H9 (cell line): Measurements from ENCODE around the gene EXOSC10. TPM values are rescaled to one million over a fixed set of nuclear protein-coding genes. Genes with fewer than 3 reads are reported as not detected.

Experiments
- DNase-seq: peaks from one replicate; pipeline ENCODE4 v3.0.0-alpha.2; 2017
- H2AFZ ChIP-seq: one replicate; pipeline ENCODE4 v1.6.1; 2013; ENCODE audit warnings: mild to moderate bottlenecking, low read length, control low read depth, moderate library complexity
- H2AK5ac ChIP-seq: 2 replicates; pipeline ENCODE4 v1.6.1; 2013; ENCODE audit warnings: low read length, control low read depth, mixed read lengths; ENCODE audit not compliant: insufficient read length
- H2BK120ac ChIP-seq: one replicate; pipeline ENCODE4 v1.6.1; 2013; ENCODE audit warnings: low read depth, mild to moderate bottlenecking, low read length, control low read depth, inconsistent platforms; ENCODE audit not compliant: poor library complexity, severe bottlenecking
- H2BK12ac ChIP-seq: 2 replicates; pipeline ENCODE4 v1.6.1; 2013; ENCODE audit warnings: low read length, control low read depth, mixed read lengths, low read depth; ENCODE audit not compliant: insufficient read length
- H2BK15ac ChIP-seq: 2 replicates; pipeline ENCODE4 v1.6.1; 2013; ENCODE audit warnings: low read depth, low read length, control low read depth
- H2BK20ac ChIP-seq: one replicate; pipeline ENCODE4 v1.6.1; 2013; ENCODE audit warnings: low read depth, mild to moderate bottlenecking, low read length, control low read depth, inconsistent platforms; ENCODE audit not compliant: poor library complexity, severe bottlenecking
- H2BK5ac ChIP-seq: 2 replicates; pipeline ENCODE4 v1.6.1; 2013; ENCODE audit warnings: low read length, control low read depth, mixed read lengths; ENCODE audit not compliant: insufficient read length
- H3K14ac ChIP-seq: 2 replicates; pipeline ENCODE4 v1.6.1; 2013; ENCODE audit warnings: low read length, control low read depth; ENCODE audit not compliant: insufficient read depth
- H3K18ac ChIP-seq: 2 replicates; pipeline ENCODE4 v1.6.1; 2013; ENCODE audit warnings: low read depth, mild to moderate bottlenecking, mixed read lengths, low read length, control low read depth; ENCODE audit not compliant: insufficient read length
- H3K23ac ChIP-seq: 2 replicates; pipeline ENCODE4 v1.6.1; 2013; ENCODE audit warnings: low read length, control low read depth, mixed read lengths, low read depth; ENCODE audit not compliant: insufficient read length
- H3K23me2 ChIP-seq: 2 replicates; pipeline ENCODE4 v1.6.1; 2013; ENCODE audit warnings: low read depth, mild to moderate bottlenecking, mixed read lengths, low read length, control low read depth; ENCODE audit not compliant: insufficient read length, poor library complexity, severe bottlenecking
- H3K27ac ChIP-seq: 2 replicates; pipeline ENCODE4 v1.5.1; 2013; ENCODE audit warnings: low read length, control low read depth, mixed read lengths, low read depth; ENCODE audit not compliant: insufficient read length
- H3K27me3 ChIP-seq: 2 replicates; pipeline ENCODE4 v1.6.1; 2013; ENCODE audit warnings: low read length, control low read depth, inconsistent platforms; ENCODE audit not compliant: insufficient read depth
- H3K4ac ChIP-seq: 2 replicates; pipeline ENCODE4 v1.6.1; 2013; ENCODE audit warnings: low read depth, mild to moderate bottlenecking, control low read depth, inconsistent platforms, low read length, moderate library complexity
- H3K4me1 ChIP-seq: 2 replicates; pipeline ENCODE4 v1.6.1; 2013; ENCODE audit warnings: low read length, control low read depth, inconsistent platforms; ENCODE audit not compliant: insufficient read depth
- H3K4me2 ChIP-seq: 2 replicates; pipeline ENCODE4 v1.6.1; 2013; ENCODE audit warnings: low read length, control low read depth, mixed read lengths; ENCODE audit not compliant: insufficient read length, insufficient read depth
- H3K56ac ChIP-seq: 2 replicates; pipeline ENCODE4 v1.6.1; 2013; ENCODE audit warnings: low read depth, mild to moderate bottlenecking, mixed read lengths, low read length, control low read depth; ENCODE audit not compliant: insufficient read length
- H3K79me1 ChIP-seq: 2 replicates; pipeline ENCODE4 v1.6.1; 2013; ENCODE audit warnings: low read depth, mild to moderate bottlenecking, moderate library complexity, low read length, control low read depth, inconsistent platforms; ENCODE audit not compliant: insufficient read depth, poor library complexity, severe bottlenecking
- H3K79me2 ChIP-seq: 2 replicates; pipeline ENCODE4 v1.6.1; 2013; ENCODE audit warnings: low read length, control low read depth, inconsistent platforms; ENCODE audit not compliant: insufficient read depth
- H3K9ac ChIP-seq: 2 replicates; pipeline ENCODE4 v1.6.1; 2013; ENCODE audit warnings: low read length, control low read depth, mixed read lengths; ENCODE audit not compliant: insufficient read length; ENCODE audit errors: extremely low read depth
- H3K9me3 ChIP-seq: one replicate; pipeline ENCODE4 v1.6.1; 2013; ENCODE audit warnings: low read depth, low read length, inconsistent platforms; ENCODE audit not compliant: control insufficient read depth
- H3T11ph ChIP-seq: one replicate; pipeline ENCODE4 v1.6.1; 2013; ENCODE audit warnings: mild to moderate bottlenecking, low read length, control low read depth, inconsistent platforms
- H4K20me1 ChIP-seq: one replicate; pipeline ENCODE4 v1.6.1; 2013; ENCODE audit not compliant: control insufficient read depth, insufficient read length, insufficient read depth
- H4K5ac ChIP-seq: 2 replicates; pipeline ENCODE4 v1.6.1; 2013; ENCODE audit warnings: low read depth, mild to moderate bottlenecking, mixed read lengths, low read length, control low read depth; ENCODE audit not compliant: insufficient read length
- H4K8ac ChIP-seq: replicated peaks from 2 replicates; pipeline ENCODE4 v1.6.1; 2013; ENCODE audit warnings: low read length, control low read depth, mixed read lengths, low read depth; ENCODE audit not compliant: insufficient read length
- H4K91ac ChIP-seq: 2 replicates; pipeline ENCODE4 v1.6.1; 2013; ENCODE audit warnings: low read depth, mild to moderate bottlenecking, moderate library complexity, mixed read lengths, low read length, control low read depth; ENCODE audit not compliant: insufficient read length
- H3K27ac Mint-ChIP-seq, 3 experiments: 2 replicates in 2 of 3; 3 replicates in 1 of 3; pipeline ENCODE4 v1.8.0; 2020 to 2021; ENCODE audit warnings: mixed read lengths in 3 of 3, mild to moderate bottlenecking in 1 of 3, moderate library complexity in 1 of 3
- H3K27me3 Mint-ChIP-seq: 2 replicates; pipeline ENCODE4 v1.8.0; 2021; ENCODE audit warnings: low read depth, mild to moderate bottlenecking, moderate library complexity, mixed read lengths
- H3K36me3 Mint-ChIP-seq, 3 experiments: 2 replicates in 2 of 3; 3 replicates in 1 of 3; pipeline ENCODE4 v1.8.0; 2020 to 2021; ENCODE audit warnings: low read depth in 3 of 3, mixed read lengths in 3 of 3; ENCODE audit not compliant: insufficient read depth in 1 of 3
- H3K4me1 Mint-ChIP-seq, 2 experiments: 2 replicates each; pipeline ENCODE4 v1.8.0; 2020; ENCODE audit warnings: mixed read lengths in 2 of 2
- H3K4me3 Mint-ChIP-seq, 2 experiments: 2 replicates in 1 of 2; 3 replicates in 1 of 2; pipeline ENCODE4 v1.8.0; 2020 to 2021; ENCODE audit warnings: mild to moderate bottlenecking in 2 of 2, mixed read lengths in 2 of 2, moderate library complexity in 1 of 2
- H3K9me3 Mint-ChIP-seq, 2 experiments: 2 replicates in 1 of 2; 3 replicates in 1 of 2; pipeline ENCODE4 v1.8.0; 2020; ENCODE audit warnings: mild to moderate bottlenecking in 2 of 2, mixed read lengths in 2 of 2, moderate library complexity in 1 of 2
- whole genome bisulfite sequencing: extraction: QIAGEN DNeasy Blood & Tissue Kit; methylation state at CpG from one replicate; pipeline ENCODE4 v1.1.7; 2013; ENCODE audit warnings: missing lambda C conversion rate, low lambda C conversion rate, mixed read lengths; ENCODE audit not compliant: insufficient read length; ENCODE audit errors: extremely low coverage; 5-methylcytosine and 5-hydroxymethylcytosine counted together
- total RNA-seq: library from RNA; stranded (reverse); gene quantifications from 2 replicates; pipeline ENCODE4 v1.2.1, GENCODE V29; 2021
- TF ChIP-seq, protein P1 (sequence below): fragments of 200-600 bp; sonication (generic); conservative IDR thresholded peaks from 3 replicates; pipeline ENCODE4 v1.8.0; 2021; ENCODE audit warnings: antibody characterized with exemption, mild to moderate bottlenecking

EXOSC10 gene
- total RNA-seq, 1 experiment from 2014 or later, result 83.4 TPM

DNA sequence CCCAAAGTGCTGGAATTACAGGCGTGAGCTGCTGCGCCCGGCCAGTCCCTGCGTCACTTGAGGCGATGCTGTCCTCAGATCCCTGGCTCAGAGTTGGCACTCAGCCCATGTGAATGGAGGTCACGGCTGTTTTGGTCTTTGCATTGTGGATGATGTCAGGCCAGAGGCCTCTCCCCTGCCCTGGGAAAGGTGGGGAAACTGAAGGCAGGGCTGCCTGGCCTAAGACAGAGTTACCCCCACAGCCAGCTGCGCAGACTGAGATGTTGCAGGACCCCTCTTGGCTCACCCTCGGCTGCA, 53.5 kb downstream of the EXOSC10 start:
- no peak overlapping the region for H2BK120ac ChIP-seq
- no peak overlapping the region for H2BK20ac ChIP-seq
- no peak overlapping the region for H3K4me2 ChIP-seq
- no peak overlapping the region for H3K9ac ChIP-seq
- Mint-ChIP-seq H3K36me3 (peaks cover 0 to 1% (median 0%) of the 10 kb centered on the region in 3 experiments; a peak in 1 of 7 replicates), H3K27me3 (no peaks in the 10 kb centered on the region), H3K27ac (no peak overlapping the region), H3K4me3 (no peak overlapping the region), H3K4me1 (peaks cover 4 to 5% of the 10 kb centered on the region in 2 experiments), H3K9me3 (no peaks in the 10 kb centered on the region)
- H4K91ac ChIP-seq, result no peak overlapping the region
- no peak overlapping the region for H3K56ac ChIP-seq
- no peaks in the 10 kb centered on the region for H3K79me1 ChIP-seq
- no peak overlapping the region for H3K18ac ChIP-seq
- H3K23me2 ChIP-seq, result no peaks in the 10 kb centered on the region
- H3K23ac ChIP-seq, result no peak overlapping the region
- TF ChIP-seq, protein P1, sequence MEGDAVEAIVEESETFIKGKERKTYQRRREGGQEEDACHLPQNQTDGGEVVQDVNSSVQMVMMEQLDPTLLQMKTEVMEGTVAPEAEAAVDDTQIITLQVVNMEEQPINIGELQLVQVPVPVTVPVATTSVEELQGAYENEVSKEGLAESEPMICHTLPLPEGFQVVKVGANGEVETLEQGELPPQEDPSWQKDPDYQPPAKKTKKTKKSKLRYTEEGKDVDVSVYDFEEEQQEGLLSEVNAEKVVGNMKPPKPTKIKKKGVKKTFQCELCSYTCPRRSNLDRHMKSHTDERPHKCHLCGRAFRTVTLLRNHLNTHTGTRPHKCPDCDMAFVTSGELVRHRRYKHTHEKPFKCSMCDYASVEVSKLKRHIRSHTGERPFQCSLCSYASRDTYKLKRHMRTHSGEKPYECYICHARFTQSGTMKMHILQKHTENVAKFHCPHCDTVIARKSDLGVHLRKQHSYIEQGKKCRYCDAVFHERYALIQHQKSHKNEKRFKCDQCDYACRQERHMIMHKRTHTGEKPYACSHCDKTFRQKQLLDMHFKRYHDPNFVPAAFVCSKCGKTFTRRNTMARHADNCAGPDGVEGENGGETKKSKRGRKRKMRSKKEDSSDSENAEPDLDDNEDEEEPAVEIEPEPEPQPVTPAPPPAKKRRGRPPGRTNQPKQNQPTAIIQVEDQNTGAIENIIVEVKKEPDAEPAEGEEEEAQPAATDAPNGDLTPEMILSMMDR, result no peak
- no peak overlapping the region for H3K14ac ChIP-seq
- no peak overlapping the region for H2BK12ac ChIP-seq
- no peak overlapping the region for H3K4ac ChIP-seq
- no peak overlapping the region for H2AK5ac ChIP-seq
- no peak overlapping the region for H3T11ph ChIP-seq
- H2BK15ac ChIP-seq, result no peak overlapping the region
- H3K9me3 ChIP-seq, result no peaks in the 10 kb centered on the region
- DNase-seq, result no peak
- no peaks in the 10 kb centered on the region for H3K4me1 ChIP-seq
- H4K20me1 ChIP-seq, result peaks cover 4% of the 10 kb centered on the region
- H4K5ac ChIP-seq, result no peak overlapping the region
- WGBS, result no CpG with 5 or more reads among the region's 8 CpGs
- H3K79me2 ChIP-seq, result no peaks in the 10 kb centered on the region
- H3K27me3 ChIP-seq, result no peaks in the 10 kb centered on the region
- no peak overlapping the region for H4K8ac ChIP-seq
- no peak overlapping the region for H3K27ac ChIP-seq
- no peak overlapping the region for H2BK5ac ChIP-seq
- no peak overlapping the region for H2AFZ ChIP-seq
